Measurements from ENCODE around the gene ST8SIA6. TPM values are rescaled to one million over a fixed set of nuclear protein-coding genes. Genes with fewer than 3 reads are reported as not detected.

Gene ST8SIA6
- total and polyA plus RNA-seq, 2 of the 8 experiments (the other 6 are each of a cell fraction or from before 2014, with no cell fraction given) = 0.70 to 1.1 TPM

GRCh38 chr10:17344206-17344605 is 110.2 kb downstream of the ST8SIA6 start:
- no peak overlapping the region for H3K27ac ChIP-seq (ENCODE audit: low read depth, low read length)

More at GRCh38 chr10:17344206-17344605, 110.2 kb downstream of the ST8SIA6 start:
- Histone ChIP-seq H3K79me2 (ENCODE audit: control insufficient read depth in 1 of 2, insufficient read depth in 2 of 2, low read length in 2 of 2) (no peaks in the 10 kb centered on the region), H2BK120ac (replicated peaks; ENCODE audit: low read depth, low read length) (no peak overlapping the region), H4K20me1 (replicated peaks in 1 of 2; ENCODE audit: control insufficient read depth in 1 of 2, insufficient read depth in 2 of 2, low read length in 2 of 2) (no peaks in the 10 kb centered on the region), H2BK15ac (ENCODE audit: low read length) (no peak overlapping the region), H2AFZ (ENCODE audit: low read length) (no peak overlapping the region), H3K23ac (ENCODE audit: insufficient read length) (no peak overlapping the region), H2AK5ac (ENCODE audit: low read depth, low read length) (no peak overlapping the region), H4K5ac (ENCODE audit: insufficient read length, low read depth, low read length) (no peak overlapping the region), H2BK20ac (ENCODE audit: low read length) (no peak overlapping the region), H3K4me1 (replicated peaks in 1 of 4; ENCODE audit: control insufficient read depth in 3 of 4, insufficient read depth in 4 of 4, low read length in 3 of 4) (no peaks in the 10 kb centered on the region), H3K18ac (ENCODE audit: extremely low read depth, low read length) (no peak overlapping the region), H3K79me1 (ENCODE audit: low read depth, low read length) (no peaks in the 10 kb centered on the region), H3K36me3 (ENCODE audit: control insufficient read depth in 2 of 4, insufficient read depth in 4 of 4, low read length in 3 of 4) (no peaks in the 10 kb centered on the region), H2BK5ac (ENCODE audit: low read depth, low read length) (no peak overlapping the region; the same call in 1 of the 2 replicates), H3K9me3 (ENCODE audit: insufficient read depth in 2 of 2, low read depth in 1 of 2, low read length in 1 of 2) (no peaks in the 10 kb centered on the region), H4K91ac (replicated peaks; ENCODE audit: insufficient read length, low read length) (no peak overlapping the region), H2BK12ac (ENCODE audit: low read depth, low read length) (no peak overlapping the region), H3K9ac (replicated peaks in 1 of 4; ENCODE audit: extremely low read depth in 1 of 4, low read depth in 3 of 4, low read length in 3 of 4) (no peak overlapping the region), H3K27me3 (replicated peaks in 1 of 4; ENCODE audit: control insufficient read depth in 3 of 4, extremely low read depth in 1 of 4, insufficient read depth in 3 of 4, low read length in 3 of 4) (no peaks in the 10 kb centered on the region), H3K56ac (replicated peaks; ENCODE audit: insufficient read length, low read depth, low read length) (no peak overlapping the region), H3K23me2 (ENCODE audit: low read depth, low read length) (no peaks in the 10 kb centered on the region), H3K14ac (ENCODE audit: insufficient read length) (no peak overlapping the region), H3K4ac (replicated peaks; ENCODE audit: insufficient read length, low read depth, low read length) (no peak overlapping the region), H3K4me3 (ENCODE audit: extremely low read depth in 1 of 4, insufficient read depth in 2 of 4, low read depth in 3 of 4, low read length in 4 of 4) (no peak overlapping the region), H3K4me2 (ENCODE audit: insufficient read depth in 1 of 2, low read depth in 2 of 2, low read length in 2 of 2) (no peak overlapping the region), H4K8ac (ENCODE audit: extremely low read depth, insufficient read depth, low read length) (no peak overlapping the region)
- WGBS, 2 experiments (ENCODE audit: extremely low coverage in 1 of 2, insufficient coverage in 1 of 2, insufficient read length in 1 of 2, insufficient replicate concordance in 2 of 2, low coverage in 1 of 2, low lambda C conversion rate in 2 of 2, missing lambda C conversion rate in 1 of 2) = 79% methylated on average over 4 of the region's 4 CpGs; no CpG with 5 or more reads in 1 of the 2 experiments
- no peak for TF ChIP-seq SIN3A (conservative IDR thresholded peaks at IDR 0.05 in 1 of 2, IDR thresholded peaks at IDR 0.05 in 1 of 2; ENCODE audit: low read depth in 1 of 2, low read length in 2 of 2)
- TF ChIP-seq RXRA (IDR thresholded peaks at IDR 0.05; ENCODE audit: insufficient read depth, low read depth, low read length) = no peak
- TF ChIP-seq EP300 (IDR thresholded peaks at IDR 0.05; ENCODE audit: borderline replicate concordance in 1 of 2, low read depth in 2 of 2, low read length in 2 of 2) = no peak
- DNase-seq (ENCODE audit: low read depth in 1 of 2, low spot score in 2 of 2) = no peak
- no peak for FAIRE-seq
- CTCF ChIA-PET (ENCODE audit: partially characterized antibody) = interaction anchor here (1.0 to 1.4 kb wide), 5 partner anchors 9 to 68 kb away, joined by 3 to 5 read pairs (median 4); no protein-coding TSS in a partner anchor
- POLR2A ChIA-PET (ENCODE audit: partially characterized antibody) = no interaction called here

Measured in H1 (cell line).